BLaER1 treated with 17β-estradiol and CSF1 and Interleukin-3, amounts not matched to agents 10 nM and 100 nM (cell line): ENCODE results near the gene GRID2.

ENCODE experiments used
- H3K27ac ChIP-seq, 11 experiments: shearing (Covaris generic); formaldehyde crosslinking; 2 replicates each; pipeline ENCODE4 v1.8.1; 2022
- H3K27me3 ChIP-seq, 11 experiments: shearing (Covaris generic); formaldehyde crosslinking; 2 replicates each; pipeline ENCODE4 v1.8.1; 2022
- H3K36me3 ChIP-seq, 11 experiments: shearing (Covaris generic); formaldehyde crosslinking; 2 replicates each; pipeline ENCODE4 v1.8.1; 2022
- H3K4me1 ChIP-seq, 10 experiments: shearing (Covaris generic); formaldehyde crosslinking; 2 replicates each; pipeline ENCODE4 v1.8.1; 2022
- H3K4me2 ChIP-seq, 11 experiments: shearing (Covaris generic); formaldehyde crosslinking; 2 replicates each; pipeline ENCODE4 v1.8.1; 2022
- H3K4me3 ChIP-seq, 10 experiments: shearing (Covaris generic); formaldehyde crosslinking; 2 replicates each; pipeline ENCODE4 v1.8.1; 2022
- H3K9ac ChIP-seq, 11 experiments: shearing (Covaris generic); formaldehyde crosslinking; 2 replicates each; pipeline ENCODE4 v1.8.1; 2022
- H3K9me3 ChIP-seq, 11 experiments: shearing (Covaris generic); formaldehyde crosslinking; replicated peaks in 1 of 11; 2 replicates each; pipeline ENCODE4 v1.8.1; 2022
- H4K20me1 ChIP-seq, 11 experiments: shearing (Covaris generic); formaldehyde crosslinking; 2 replicates each; pipeline ENCODE4 v1.8.1; 2022
- Cebpa-rat ChIP-seq, 11 experiments: shearing (Covaris generic); IDR thresholded peaks; 2 replicates each; pipeline ENCODE4 v1.8.1; 2022

GRID2 gene

GRCh38 chr4:92885632-92886031 lies 581.9 kb downstream of the GRID2 start:
- no peaks in the 10 kb centered on the region for H4K20me1 ChIP-seq
- no peaks in the 10 kb centered on the region for H3K27me3 ChIP-seq
- no peak overlapping the region for H3K4me2 ChIP-seq
- H3K27ac ChIP-seq, result no peak overlapping the region
- H3K4me3 ChIP-seq, result no peak overlapping the region
- H3K9me3 ChIP-seq, result no peaks in the 10 kb centered on the region
- H3K4me1 ChIP-seq, result no peaks in the 10 kb centered on the region
- no peak for TF ChIP-seq Cebpa-rat (IDR thresholded peaks at IDR 0.05)
- H3K9ac ChIP-seq, result no peak overlapping the region
- no peaks in the 10 kb centered on the region for H3K36me3 ChIP-seq

DNA sequence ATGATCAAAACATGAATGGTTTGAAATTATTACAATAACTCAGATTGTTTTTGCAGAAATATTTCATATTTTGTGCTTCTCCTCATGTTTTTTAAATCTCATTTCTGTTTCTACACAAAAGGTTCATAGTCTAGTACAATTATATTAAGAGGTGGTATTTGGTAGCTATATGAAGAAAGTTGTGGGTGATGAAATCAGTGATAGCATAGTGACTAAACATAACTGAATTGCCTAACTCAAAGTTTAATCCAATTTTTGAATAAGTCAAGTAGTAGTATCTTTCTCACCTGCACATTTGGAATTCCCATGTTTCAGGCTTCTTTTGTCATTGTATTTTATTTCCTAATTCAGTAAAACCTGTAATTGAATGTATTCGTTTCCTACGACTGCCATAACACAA lies 648.7 kb downstream of the GRID2 start:
- H3K36me3 ChIP-seq, result no peaks in the 10 kb centered on the region
- H3K9ac ChIP-seq, result no peak overlapping the region
- no peaks in the 10 kb centered on the region for H3K9me3 ChIP-seq
- H3K27ac ChIP-seq, result no peak overlapping the region
- no peaks in the 10 kb centered on the region; a peak in 1 of 22 replicates for H4K20me1 ChIP-seq
- H3K4me2 ChIP-seq, result no peak overlapping the region
- no peaks in the 10 kb centered on the region for H3K4me1 ChIP-seq
- no peak overlapping the region for H3K4me3 ChIP-seq
- H3K27me3 ChIP-seq, result no peaks in the 10 kb centered on the region
- TF ChIP-seq Cebpa-rat (IDR thresholded peaks at IDR 0.05), result no peak

GRCh38 chr4:92952897-92953296 lies 649.1 kb downstream of the GRID2 start:
- Histone ChIP-seq H3K36me3 (no peaks in the 10 kb centered on the region), H4K20me1 (no peaks in the 10 kb centered on the region; a peak in 1 of 22 replicates), H3K4me2 (no peak overlapping the region), H3K27ac (no peak overlapping the region), H3K4me1 (no peaks in the 10 kb centered on the region), H3K27me3 (no peaks in the 10 kb centered on the region), H3K9ac (no peak overlapping the region), H3K4me3 (no peak overlapping the region), H3K9me3 (no peaks in the 10 kb centered on the region)
- TF ChIP-seq Cebpa-rat (IDR thresholded peaks at IDR 0.05), result no peak

DNA sequence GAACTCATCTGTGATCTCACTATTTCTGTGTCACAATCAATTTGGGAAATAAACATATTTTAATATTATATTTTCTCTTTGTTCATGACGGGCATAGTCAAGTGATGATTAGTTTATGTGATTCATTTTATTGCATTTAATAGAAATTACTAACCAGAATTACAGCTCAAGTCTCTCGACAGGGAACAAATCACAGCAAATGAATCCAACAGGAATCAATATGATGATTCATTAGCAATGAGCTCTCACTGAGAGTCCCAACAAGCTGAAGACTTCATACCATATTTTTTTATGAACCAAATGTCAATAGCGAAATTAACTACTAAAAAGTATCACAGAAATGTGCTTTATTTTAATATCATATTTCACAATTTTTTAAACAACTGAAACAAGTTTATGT lies 649.7 kb downstream of the GRID2 start:
- Histone ChIP-seq H3K27ac (no peak overlapping the region), H4K20me1 (no peaks in the 10 kb centered on the region; a peak in 1 of 22 replicates), H3K4me3 (no peak overlapping the region), H3K36me3 (no peaks in the 10 kb centered on the region), H3K27me3 (no peaks in the 10 kb centered on the region), H3K4me1 (no peaks in the 10 kb centered on the region), H3K9ac (no peak overlapping the region), H3K4me2 (no peak overlapping the region), H3K9me3 (no peaks in the 10 kb centered on the region)
- no peak for TF ChIP-seq Cebpa-rat (IDR thresholded peaks at IDR 0.05)

DNA sequence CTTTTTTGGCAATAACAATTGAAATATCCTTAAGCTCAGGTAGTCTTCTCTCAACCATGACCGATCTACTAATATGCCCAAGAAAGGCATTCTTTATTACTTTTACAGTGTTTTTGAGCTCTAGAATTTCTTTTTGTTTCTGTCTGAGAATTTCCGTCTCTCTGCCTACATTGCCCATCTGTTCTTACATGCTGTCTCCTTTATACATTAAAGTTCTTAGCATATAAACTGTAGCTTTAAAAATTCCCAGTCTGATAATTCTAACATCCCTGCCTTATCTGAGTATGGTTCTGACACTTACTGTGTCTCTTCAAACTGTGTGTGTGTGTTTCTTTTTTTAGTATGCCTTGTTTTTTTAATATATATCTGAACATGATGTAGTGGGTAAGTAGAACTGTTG lies 658.1 kb downstream of the GRID2 start:
- Histone ChIP-seq H3K4me2 (no peak overlapping the region), H3K9ac (no peak overlapping the region), H3K9me3 (no peaks in the 10 kb centered on the region), H3K27ac (no peak overlapping the region), H3K4me3 (no peak overlapping the region), H3K4me1 (no peaks in the 10 kb centered on the region), H3K27me3 (no peaks in the 10 kb centered on the region), H4K20me1 (no peaks in the 10 kb centered on the region), H3K36me3 (no peaks in the 10 kb centered on the region)
- no peak for TF ChIP-seq Cebpa-rat (IDR thresholded peaks at IDR 0.05)

DNA sequence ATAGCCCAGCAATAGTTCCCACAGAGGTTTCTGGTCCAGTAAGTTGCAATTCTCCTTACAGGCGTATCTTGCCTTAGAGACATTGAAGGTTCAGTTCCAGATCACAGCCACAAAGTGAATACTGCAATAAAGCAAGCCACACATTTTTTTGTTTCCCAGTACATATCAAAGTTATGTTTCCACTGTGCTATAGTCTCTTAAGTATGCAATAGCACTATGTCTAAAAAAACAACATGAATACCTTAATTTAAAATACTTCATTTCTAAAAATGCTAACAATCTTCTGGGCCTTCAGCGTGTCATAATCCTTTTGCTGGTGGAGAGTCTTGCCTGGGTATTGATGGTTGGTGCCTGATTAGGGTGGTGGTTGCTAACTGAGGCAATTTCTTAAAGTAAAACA lies 659.1 kb downstream of the GRID2 start:
- no peaks in the 10 kb centered on the region for H3K36me3 ChIP-seq

DNA sequence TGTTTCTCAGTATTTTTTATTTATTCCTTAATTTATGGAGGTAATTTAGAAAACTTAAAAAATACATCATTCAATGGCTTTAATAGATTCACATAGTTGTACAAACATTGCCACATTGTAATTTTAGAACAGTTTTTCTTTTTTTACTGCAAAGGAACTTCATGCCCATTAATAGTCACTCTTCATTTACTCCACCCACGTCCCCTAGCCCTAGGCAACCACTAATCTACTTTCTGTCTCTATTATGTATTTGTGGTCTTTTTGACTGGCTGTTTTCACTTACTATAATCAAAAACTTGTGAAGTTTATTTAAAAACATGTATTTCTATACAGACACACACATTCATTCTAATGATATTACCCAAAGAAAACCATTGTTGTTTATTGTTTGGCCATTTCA lies 664.8 kb downstream of the GRID2 start:
- Histone ChIP-seq H3K27me3 (no peaks in the 10 kb centered on the region), H3K4me2 (no peak overlapping the region), H3K4me1 (no peaks in the 10 kb centered on the region), H3K4me3 (no peak overlapping the region), H3K9me3 (no peaks in the 10 kb centered on the region), H3K27ac (no peak overlapping the region), H4K20me1 (no peaks in the 10 kb centered on the region), H3K9ac (no peak overlapping the region), H3K36me3 (no peaks in the 10 kb centered on the region)
- no peak for TF ChIP-seq Cebpa-rat (IDR thresholded peaks at IDR 0.05)

More for the DNA sequence above, 659.1 kb downstream of the GRID2 start:
- Histone ChIP-seq H3K9me3 (no peaks in the 10 kb centered on the region), H4K20me1 (no peaks in the 10 kb centered on the region), H3K4me3 (no peak overlapping the region), H3K27ac (no peak overlapping the region), H3K4me2 (no peak overlapping the region), H3K27me3 (no peaks in the 10 kb centered on the region), H3K4me1 (no peaks in the 10 kb centered on the region), H3K9ac (no peak overlapping the region)
- TF ChIP-seq Cebpa-rat (IDR thresholded peaks at IDR 0.05), result no peak

DNA sequence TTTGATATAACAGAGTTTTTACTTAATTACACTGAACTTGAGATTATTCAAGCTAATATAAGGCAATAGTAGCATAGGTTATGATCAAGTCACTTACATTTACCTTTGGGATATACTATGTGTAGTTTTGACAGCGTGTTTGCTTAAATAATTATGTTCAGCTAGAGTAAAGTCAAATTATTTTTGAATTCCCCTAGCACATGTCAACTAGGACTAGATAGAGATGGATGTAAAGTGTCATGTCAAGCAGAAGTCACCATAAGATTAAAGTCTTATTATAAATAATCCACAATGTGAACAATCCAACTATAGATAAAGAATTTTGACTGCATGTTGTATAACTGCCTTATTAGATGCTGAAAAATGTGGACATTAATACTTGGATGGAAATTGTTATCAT lies 665.2 kb downstream of the GRID2 start:
- no peak overlapping the region for H3K4me3 ChIP-seq
- no peaks in the 10 kb centered on the region for H3K27me3 ChIP-seq
- H3K27ac ChIP-seq, result no peak overlapping the region
- no peaks in the 10 kb centered on the region for H3K9me3 ChIP-seq
- TF ChIP-seq Cebpa-rat (IDR thresholded peaks at IDR 0.05), result no peak
- no peak overlapping the region for H3K9ac ChIP-seq
- H3K4me1 ChIP-seq, result no peaks in the 10 kb centered on the region
- no peak overlapping the region for H3K4me2 ChIP-seq
- H3K36me3 ChIP-seq, result no peaks in the 10 kb centered on the region
- H4K20me1 ChIP-seq, result no peaks in the 10 kb centered on the region

GRCh38 chr4:92969650-92970379 lies 666.0 kb downstream of the GRID2 start:
- Histone ChIP-seq H3K4me1 (no peaks in the 10 kb centered on the region), H3K9ac (no peak overlapping the region), H3K9me3 (no peaks in the 10 kb centered on the region), H3K27ac (no peak overlapping the region), H3K27me3 (no peaks in the 10 kb centered on the region), H4K20me1 (no peaks in the 10 kb centered on the region), H3K4me2 (no peak overlapping the region), H3K4me3 (no peak overlapping the region), H3K36me3 (no peaks in the 10 kb centered on the region)
- TF ChIP-seq Cebpa-rat (IDR thresholded peaks at IDR 0.05), result no peak

DNA sequence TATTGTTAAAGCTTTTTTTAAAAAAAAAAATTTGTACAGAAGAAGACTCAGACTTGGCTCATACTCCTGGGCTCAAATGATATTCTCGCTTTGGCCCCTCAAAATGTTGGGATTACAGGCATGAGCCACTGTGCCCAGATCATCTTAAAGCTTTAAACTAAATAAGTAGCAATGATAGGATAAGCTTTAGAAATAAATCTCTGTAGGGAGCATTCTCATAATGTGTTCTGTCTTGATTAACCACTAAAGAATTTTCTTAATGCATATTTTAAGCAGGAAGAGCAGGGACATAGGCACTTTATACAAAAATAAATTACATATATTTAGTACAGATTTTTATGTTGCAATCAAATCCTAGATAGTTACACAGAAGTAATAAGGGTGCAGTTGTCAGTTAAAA lies 667.2 kb downstream of the GRID2 start:
- no peaks in the 10 kb centered on the region for H3K9me3 ChIP-seq
- H3K27me3 ChIP-seq, result no peaks in the 10 kb centered on the region
- H3K36me3 ChIP-seq, result no peaks in the 10 kb centered on the region
- no peak overlapping the region for H3K4me2 ChIP-seq
- H3K4me3 ChIP-seq, result no peak overlapping the region
- no peak for TF ChIP-seq Cebpa-rat (IDR thresholded peaks at IDR 0.05)
- no peak overlapping the region for H3K27ac ChIP-seq
- H4K20me1 ChIP-seq, result no peaks in the 10 kb centered on the region
- H3K4me1 ChIP-seq, result no peaks in the 10 kb centered on the region
- no peak overlapping the region for H3K9ac ChIP-seq
